ENCODE data around the gene RTP3.
A peak's percentile ranks its signal among the peaks of the same experiment; 100 is the strongest.

The RTP3 gene

GRCh38 chr3:46497556-46498265 lies at the start of gene RTP3:
Gene RTP3, plus strand, starts transcription at chr3:46497976. Its CDS starts 87 bp downstream, at chr3:46498063.
- TF ChIP-seq EZH2 (IDR thresholded peaks at IDR 0.05; ENCODE audit: borderline replicate concordance, low read length) = no peak
- TF ChIP-seq, protein P1, sequence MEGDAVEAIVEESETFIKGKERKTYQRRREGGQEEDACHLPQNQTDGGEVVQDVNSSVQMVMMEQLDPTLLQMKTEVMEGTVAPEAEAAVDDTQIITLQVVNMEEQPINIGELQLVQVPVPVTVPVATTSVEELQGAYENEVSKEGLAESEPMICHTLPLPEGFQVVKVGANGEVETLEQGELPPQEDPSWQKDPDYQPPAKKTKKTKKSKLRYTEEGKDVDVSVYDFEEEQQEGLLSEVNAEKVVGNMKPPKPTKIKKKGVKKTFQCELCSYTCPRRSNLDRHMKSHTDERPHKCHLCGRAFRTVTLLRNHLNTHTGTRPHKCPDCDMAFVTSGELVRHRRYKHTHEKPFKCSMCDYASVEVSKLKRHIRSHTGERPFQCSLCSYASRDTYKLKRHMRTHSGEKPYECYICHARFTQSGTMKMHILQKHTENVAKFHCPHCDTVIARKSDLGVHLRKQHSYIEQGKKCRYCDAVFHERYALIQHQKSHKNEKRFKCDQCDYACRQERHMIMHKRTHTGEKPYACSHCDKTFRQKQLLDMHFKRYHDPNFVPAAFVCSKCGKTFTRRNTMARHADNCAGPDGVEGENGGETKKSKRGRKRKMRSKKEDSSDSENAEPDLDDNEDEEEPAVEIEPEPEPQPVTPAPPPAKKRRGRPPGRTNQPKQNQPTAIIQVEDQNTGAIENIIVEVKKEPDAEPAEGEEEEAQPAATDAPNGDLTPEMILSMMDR (IDR thresholded peaks at IDR 0.05; ENCODE audit: low read length) = no peak
- H3K9me2 ChIP-seq (ENCODE audit: low read depth, low read length) = no peaks in the 10 kb centered on the region
- H3K9ac ChIP-seq (ENCODE audit: low read length) = no peak within 1 kb of the TSS
- H3K36me3 ChIP-seq (ENCODE audit: insufficient read depth, low read length) = no peaks in the 10 kb centered on the region
- H3K27ac ChIP-seq (ENCODE audit: low read depth, low read length, poor library complexity, severe bottlenecking) = no peak within 1 kb of the TSS
- H3K27me3 ChIP-seq (ENCODE audit: insufficient read depth, low read length) = no peaks in the 10 kb centered on the region
- no peak within 1 kb of the TSS for H3K4me2 ChIP-seq (ENCODE audit: low read length)
- no peaks in the 10 kb centered on the region for H4K20me1 ChIP-seq (ENCODE audit: insufficient read depth, low read length)
- no peak within 1 kb of the TSS for H3K4me3 ChIP-seq (ENCODE audit: low read depth, low read length, poor library complexity, severe bottlenecking)
- no peak within 1 kb of the TSS for H2AFZ ChIP-seq (ENCODE audit: low read length)
- no peaks in the 10 kb centered on the region for H3K4me1 ChIP-seq (ENCODE audit: insufficient read depth, low read length, severe bottlenecking)
- no peaks in the 10 kb centered on the region for H3F3A ChIP-seq (ENCODE audit: insufficient read depth, low read length)
- H3K9me3 ChIP-seq (ENCODE audit: low read length) = no peaks in the 10 kb centered on the region
- no peaks in the 10 kb centered on the region for H3K79me2 ChIP-seq (ENCODE audit: insufficient read depth, low read length)

DNA sequence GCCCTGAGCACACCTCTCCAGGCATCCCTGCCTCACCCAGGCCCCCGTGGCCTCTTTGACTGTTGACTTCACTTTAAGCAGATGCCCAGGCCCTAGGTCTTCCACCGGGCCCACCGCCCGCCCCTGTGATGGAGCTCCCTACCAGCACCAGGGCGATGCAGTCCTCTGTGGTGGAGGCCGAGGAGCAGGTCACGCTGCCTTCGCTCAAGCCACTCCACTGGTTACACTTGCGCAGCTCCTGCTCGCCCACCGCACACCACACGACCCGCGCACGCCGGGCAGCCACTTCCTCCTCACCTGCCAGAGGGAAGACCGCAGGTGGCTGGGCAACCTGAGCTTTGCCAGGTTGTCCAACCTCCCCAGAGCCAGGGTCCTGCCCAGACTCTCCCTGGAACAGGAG lies 49.1 kb upstream of the RTP3 start:
- Histone ChIP-seq H3K36me3 (ENCODE audit: insufficient read depth, low read length) (no peaks in the 10 kb centered on the region), H3F3A (ENCODE audit: insufficient read depth, low read length) (no peaks in the 10 kb centered on the region), H3K4me3 (ENCODE audit: low read depth, low read length, poor library complexity, severe bottlenecking) (no peak overlapping the region), H3K27me3 (ENCODE audit: insufficient read depth, low read length) (no peaks in the 10 kb centered on the region; the same call in 1 of the 2 replicates), H3K9me2 (ENCODE audit: low read depth, low read length) (no peaks in the 10 kb centered on the region), H3K4me1 (ENCODE audit: insufficient read depth, low read length, severe bottlenecking) (no peaks in the 10 kb centered on the region), H3K4me2 (ENCODE audit: low read length) (no peak overlapping the region), H2AFZ (ENCODE audit: low read length) (no peak overlapping the region), H4K20me1 (ENCODE audit: insufficient read depth, low read length) (no peaks in the 10 kb centered on the region), H3K79me2 (ENCODE audit: insufficient read depth, low read length) (no peaks in the 10 kb centered on the region), H3K27ac (ENCODE audit: low read depth, low read length, poor library complexity, severe bottlenecking) (no peak overlapping the region), H3K9ac (ENCODE audit: low read length) (no peak overlapping the region), H3K9me3 (ENCODE audit: low read length) (no peaks in the 10 kb centered on the region)
- TF ChIP-seq EZH2 (IDR thresholded peaks at IDR 0.05; ENCODE audit: borderline replicate concordance, low read length) = no peak
- TF ChIP-seq, protein P1 (IDR thresholded peaks at IDR 0.05; ENCODE audit: low read length) = no peak

- H2AFZ ChIP-seq (ENCODE audit: low read length) = no peak overlapping the region
- H3K27me3 ChIP-seq (ENCODE audit: insufficient read depth, low read length) = no peaks in the 10 kb centered on the region; the same call in 1 of the 2 replicates
- TF ChIP-seq, protein P1 (IDR thresholded peaks at IDR 0.05; ENCODE audit: low read length) = peak; percentile 63
- TF ChIP-seq EZH2 (IDR thresholded peaks at IDR 0.05; ENCODE audit: borderline replicate concordance, low read length) = no peak
- H3F3A ChIP-seq (ENCODE audit: insufficient read depth, low read length) = no peaks in the 10 kb centered on the region
- no peaks in the 10 kb centered on the region for H3K36me3 ChIP-seq (ENCODE audit: insufficient read depth, low read length)
- no peaks in the 10 kb centered on the region for H4K20me1 ChIP-seq (ENCODE audit: insufficient read depth, low read length)
- H3K27ac ChIP-seq (ENCODE audit: low read depth, low read length, poor library complexity, severe bottlenecking) = no peak overlapping the region
- H3K4me3 ChIP-seq (ENCODE audit: low read depth, low read length, poor library complexity, severe bottlenecking) = no peak overlapping the region
- no peaks in the 10 kb centered on the region for H3K9me2 ChIP-seq (ENCODE audit: low read depth, low read length)
- no peaks in the 10 kb centered on the region for H3K79me2 ChIP-seq (ENCODE audit: insufficient read depth, low read length)
- H3K9me3 ChIP-seq (ENCODE audit: low read length) = no peaks in the 10 kb centered on the region
- no peaks in the 10 kb centered on the region for H3K4me1 ChIP-seq (ENCODE audit: insufficient read depth, low read length, severe bottlenecking)
- no peak overlapping the region for H3K9ac ChIP-seq (ENCODE audit: low read length)
- no peak overlapping the region for H3K4me2 ChIP-seq (ENCODE audit: low read length)
These were observed 47.8 kb upstream of the RTP3 start for GRCh38 chr3:46449755-46450552.
